GM12874 (cell line): ENCODE measurements around the gene EIF2S3B.

ENCODE experiments used
- CTCF ChIP-seq: IDR thresholded peaks from 2 replicates; pipeline ENCODE4 v1.5.1; 2011; ENCODE audit warnings: low read depth, mild to moderate bottlenecking, control low read depth, low read length, moderate library complexity; ENCODE audit not compliant: insufficient read depth

EIF2S3B gene

GRCh38 chr12:10557329-10557728 lies 51.6 kb downstream of the EIF2S3B start:
- TF ChIP-seq CTCF = no peak

GRCh38 chr12:10557766-10558165 lies 52.1 kb downstream of the EIF2S3B start:
- TF ChIP-seq CTCF = no peak
